Trophoblast cell (in vitro differentiated cells and primary cell): Measurements from ENCODE around the gene PGK1.
"Not testable (repeated sequence)": the region's sequence is repeated elsewhere in the genome, so short reads cannot be mapped to it uniquely, and the experiment has no call there.

Experiments
- DNase-seq, 2 donors: peaks; one replicate each; pipeline ENCODE4 v3.0.0-alpha.2; 2016
- H2AFZ ChIP-seq: 2 replicates; pipeline ENCODE4 v1.6.1; 2013; ENCODE audit warnings: low read length, moderate library complexity, mild to moderate bottlenecking; ENCODE audit not compliant: insufficient read depth, poor library complexity
- H2AK5ac ChIP-seq: 2 replicates; pipeline ENCODE4 v1.6.1; 2013; ENCODE audit warnings: mild to moderate bottlenecking, low read length
- H2BK120ac ChIP-seq: 2 replicates; pipeline ENCODE4 v1.6.1; 2013; ENCODE audit warnings: low read length, mild to moderate bottlenecking, moderate library complexity; ENCODE audit not compliant: insufficient read depth, poor library complexity
- H2BK12ac ChIP-seq: 2 replicates; pipeline ENCODE4 v1.6.1; 2013; ENCODE audit warnings: mild to moderate bottlenecking, low read length, moderate library complexity
- H2BK5ac ChIP-seq: 2 replicates; pipeline ENCODE4 v1.6.1; 2013; ENCODE audit warnings: low read length, low read depth, moderate library complexity, mild to moderate bottlenecking; ENCODE audit not compliant: poor library complexity
- H3K14ac ChIP-seq: 2 replicates; pipeline ENCODE4 v1.6.1; 2013; ENCODE audit warnings: mild to moderate bottlenecking, low read length
- H3K18ac ChIP-seq: 2 replicates; pipeline ENCODE4 v1.6.1; 2013; ENCODE audit warnings: mild to moderate bottlenecking, low read length
- H3K23ac ChIP-seq: 2 replicates; pipeline ENCODE4 v1.6.1; 2013; ENCODE audit warnings: low read length
- H3K27ac ChIP-seq: 2 replicates; pipeline ENCODE4 v1.5.1; 2013; ENCODE audit warnings: low read depth, mild to moderate bottlenecking, inconsistent platforms, low read length, moderate library complexity
- H3K27me3 ChIP-seq: 2 replicates; pipeline ENCODE4 v1.6.1; 2013; ENCODE audit warnings: inconsistent platforms, mild to moderate bottlenecking, low read length, moderate library complexity; ENCODE audit not compliant: insufficient read depth
- H3K36me3 ChIP-seq, 2 experiments: 1 replicate in 1 of 2; 2 replicates in 1 of 2; pipeline ENCODE4 v1.6.1; 2013; ENCODE audit warnings: low read length in 2 of 2, mild to moderate bottlenecking in 2 of 2, moderate library complexity in 1 of 2; ENCODE audit not compliant: insufficient read depth in 2 of 2, control insufficient read depth in 1 of 2
- H3K4ac ChIP-seq: 2 replicates; pipeline ENCODE4 v1.6.1; 2013; ENCODE audit warnings: low read depth, mild to moderate bottlenecking, low read length, moderate library complexity
- H3K4me1 ChIP-seq, 2 experiments: 1 replicate in 1 of 2; 2 replicates in 1 of 2; pipeline ENCODE4 v1.6.1; 2013; ENCODE audit warnings: low read length in 2 of 2, mild to moderate bottlenecking in 2 of 2, moderate library complexity in 1 of 2; ENCODE audit not compliant: insufficient read depth in 2 of 2, control insufficient read depth in 1 of 2
- H3K4me2 ChIP-seq: 2 replicates; pipeline ENCODE4 v1.6.1; 2013; ENCODE audit warnings: inconsistent platforms, mild to moderate bottlenecking, low read length, moderate library complexity
- H3K4me3 ChIP-seq: 2 replicates; pipeline ENCODE4 v1.5.1; 2013; ENCODE audit warnings: mild to moderate bottlenecking, low read depth, low read length, inconsistent platforms
- H3K79me1 ChIP-seq: one replicate; pipeline ENCODE4 v1.6.1; 2013; ENCODE audit warnings: low read length
- H3K79me2 ChIP-seq: 2 replicates; pipeline ENCODE4 v1.6.1; 2013; ENCODE audit warnings: low read length, mild to moderate bottlenecking; ENCODE audit not compliant: control insufficient read depth, insufficient read depth, poor library complexity
- H3K9ac ChIP-seq: 2 replicates; pipeline ENCODE4 v1.6.1; 2013; ENCODE audit warnings: mild to moderate bottlenecking, low read length
- H3K9me3 ChIP-seq: 2 replicates; pipeline ENCODE4 v1.6.1; 2013; ENCODE audit warnings: low read depth, mild to moderate bottlenecking, control low read depth, inconsistent platforms, low read length; ENCODE audit not compliant: insufficient read depth
- H4K12ac ChIP-seq: 2 replicates; pipeline ENCODE4 v1.6.1; 2013; ENCODE audit warnings: low read depth, mild to moderate bottlenecking, low read length, moderate library complexity
- H4K8ac ChIP-seq: 2 replicates; pipeline ENCODE4 v1.6.1; 2013; ENCODE audit warnings: low read depth, mild to moderate bottlenecking, low read length, moderate library complexity
- H4K91ac ChIP-seq: one replicate; pipeline ENCODE4 v1.6.1; 2013; ENCODE audit warnings: low read depth, mild to moderate bottlenecking, low read length, moderate library complexity
- WGBS: extraction: QIAGEN DNeasy Blood & Tissue Kit; methylation state at CpG from one replicate; pipeline ENCODE4 v1.1.7; 2013; ENCODE audit warnings: missing lambda C conversion rate; ENCODE audit not compliant: insufficient read length, insufficient coverage; ENCODE audit errors: extremely low coverage; 5-methylcytosine and 5-hydroxymethylcytosine counted together

Gene PGK1

DNA sequence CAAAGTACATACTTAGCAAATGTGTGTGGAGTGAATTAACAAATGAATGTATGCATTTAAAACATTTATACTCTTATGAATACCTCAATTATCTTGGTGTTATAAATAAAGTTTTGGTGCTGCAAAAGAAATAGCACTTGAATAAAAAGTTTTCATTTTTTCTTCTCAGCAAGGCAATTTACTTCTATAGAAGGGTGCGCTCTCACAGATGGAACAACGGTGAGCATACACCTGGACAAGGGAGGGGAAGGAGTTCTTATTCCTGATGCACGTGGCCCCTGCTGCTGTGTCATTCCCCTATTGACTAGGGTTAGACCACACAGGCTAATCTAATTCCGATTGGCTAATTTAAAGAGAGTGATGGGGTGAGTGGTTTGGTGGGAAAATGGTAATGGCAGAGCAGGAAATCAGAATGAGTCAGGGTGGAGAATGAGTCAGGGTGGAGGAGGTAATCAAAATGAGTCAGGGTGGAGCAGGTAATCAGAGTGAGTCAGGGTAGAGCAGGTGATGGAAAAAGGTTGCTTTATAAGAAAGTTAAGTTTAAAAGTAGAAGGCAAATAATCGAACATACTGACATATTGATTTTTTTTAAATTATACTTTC is 28.2 kb upstream of the PGK1 start:
- H3K27ac ChIP-seq: no peak overlapping the region
- H2BK5ac ChIP-seq: no peak overlapping the region
- no peak for DNase-seq
- WGBS: no CpG with 5 or more reads among the region's 5 CpGs
- no peak overlapping the region for H2BK12ac ChIP-seq
- H3K27me3 ChIP-seq: no peaks in the 10 kb centered on the region
- H3K79me1 ChIP-seq: no peaks in the 10 kb centered on the region
- H3K9ac ChIP-seq: no peak overlapping the region
- H3K9me3 ChIP-seq: no peaks in the 10 kb centered on the region
- H3K4ac ChIP-seq: no peak overlapping the region
- no peaks in the 10 kb centered on the region for H3K36me3 ChIP-seq
- no peaks in the 10 kb centered on the region for H3K79me2 ChIP-seq
- no peaks in the 10 kb centered on the region for H3K4me1 ChIP-seq
- H2AFZ ChIP-seq: no peak overlapping the region
- no peak overlapping the region for H2BK120ac ChIP-seq
- H4K91ac ChIP-seq: no peak overlapping the region
- H4K8ac ChIP-seq: no peak overlapping the region
- no peak overlapping the region for H4K12ac ChIP-seq
- H3K18ac ChIP-seq: no peak overlapping the region
- no peak overlapping the region for H3K4me2 ChIP-seq
- no peak overlapping the region for H3K23ac ChIP-seq
- H3K14ac ChIP-seq: no peak overlapping the region
- no peak overlapping the region for H2AK5ac ChIP-seq
- no peak overlapping the region for H3K4me3 ChIP-seq

DNA sequence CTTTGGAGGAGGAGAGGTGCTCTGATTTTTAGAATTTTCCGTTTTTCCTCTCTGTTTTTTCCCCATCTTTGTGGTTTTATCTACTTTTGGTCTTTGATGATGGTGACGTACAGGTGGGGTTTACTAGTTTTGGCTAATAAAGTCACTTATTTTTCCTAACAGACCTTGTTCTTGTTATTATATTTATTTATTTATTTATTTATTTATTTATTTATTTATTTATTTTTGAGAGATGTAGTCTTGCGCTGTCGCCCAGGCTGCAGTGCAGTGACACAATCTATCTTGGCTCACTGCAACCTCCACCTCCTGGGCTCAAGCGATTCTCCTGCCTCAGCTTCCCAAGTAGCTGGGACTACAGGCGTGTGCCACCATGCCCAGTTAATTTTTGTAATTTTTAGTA is 22.6 kb upstream of the PGK1 start:
- not testable (repeated sequence) for H3K79me1 ChIP-seq, H3K4me3 ChIP-seq, H3K27ac ChIP-seq, H4K8ac ChIP-seq, H3K4me1 ChIP-seq, H3K4ac ChIP-seq, H3K14ac ChIP-seq, H4K91ac ChIP-seq, H2BK120ac ChIP-seq, H3K4me2 ChIP-seq, H2BK12ac ChIP-seq, H2BK5ac ChIP-seq, H3K18ac ChIP-seq, H2AFZ ChIP-seq, H3K9me3 ChIP-seq, H3K79me2 ChIP-seq, H3K36me3 ChIP-seq, DNase-seq, H4K12ac ChIP-seq, H3K9ac ChIP-seq, H3K23ac ChIP-seq, H2AK5ac ChIP-seq, H3K27me3 ChIP-seq
- no CpG with 5 or more reads among the region's 6 CpGs for WGBS

DNA sequence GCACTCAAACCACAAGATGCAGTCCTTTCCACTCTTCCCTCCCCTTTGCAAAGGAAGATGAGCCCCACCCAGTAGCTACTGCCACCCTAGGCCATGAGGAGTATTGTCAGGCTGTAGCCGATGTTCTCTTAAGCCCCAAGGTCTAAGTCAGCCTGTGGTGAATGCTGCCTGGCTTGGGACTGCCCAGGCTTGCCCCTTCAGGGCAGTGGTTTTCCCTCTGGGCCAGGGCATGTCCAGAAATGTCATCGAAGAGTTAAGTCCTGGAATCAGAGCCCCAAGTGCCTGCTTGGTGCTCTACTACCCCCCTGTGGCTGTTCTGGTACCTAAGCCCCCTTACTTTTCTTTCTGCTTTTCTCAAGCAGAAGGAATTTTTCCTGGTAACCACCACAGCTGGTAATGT is 11.8 kb upstream of the PGK1 start:
- Histone ChIP-seq H3K18ac (no peak overlapping the region), H2BK120ac (no peak overlapping the region), H2BK5ac (no peak overlapping the region), H3K36me3 (no peaks in the 10 kb centered on the region), H3K4me3 (no peak overlapping the region), H4K8ac (no peak overlapping the region), H3K23ac (no peak overlapping the region), H3K79me1 (no peaks in the 10 kb centered on the region), H3K4me1 (no peaks in the 10 kb centered on the region), H3K4me2 (no peak overlapping the region), H3K14ac (no peak overlapping the region), H3K79me2 (no peaks in the 10 kb centered on the region), H4K91ac (no peak overlapping the region), H4K12ac (no peak overlapping the region), H2AFZ (no peak overlapping the region), H2AK5ac (no peak overlapping the region), H3K4ac (no peak overlapping the region), H3K27me3 (no peaks in the 10 kb centered on the region), H2BK12ac (no peak overlapping the region), H3K27ac (no peak overlapping the region), H3K9me3 (no peaks in the 10 kb centered on the region), H3K9ac (no peak overlapping the region)
- no peak for DNase-seq
- no CpG with 5 or more reads among the region's 2 CpGs for WGBS

DNA sequence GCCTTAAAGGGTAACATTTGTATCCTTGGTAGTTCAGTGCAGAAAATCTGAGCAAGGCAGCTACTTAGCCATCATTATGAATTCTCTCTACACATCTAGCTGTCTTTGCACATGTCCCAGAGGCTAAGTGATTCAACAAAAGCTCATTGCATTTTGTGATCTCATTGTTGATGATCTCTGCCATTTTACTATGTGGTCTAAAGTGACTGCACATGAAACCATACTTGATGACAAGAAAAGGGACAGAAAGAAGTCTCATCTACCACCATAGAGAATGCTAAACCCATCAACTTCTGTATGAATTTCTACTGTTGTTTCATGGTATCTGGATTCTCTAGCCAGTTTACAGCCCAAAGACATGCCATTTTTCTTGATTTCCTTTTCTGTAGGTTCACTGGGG is 5.9 kb upstream of the PGK1 start:
- Histone ChIP-seq H3K9ac (no peak overlapping the region), H2BK12ac (no peak overlapping the region), H3K4me3 (no peak overlapping the region), H3K27ac (no peak overlapping the region), H3K79me1 (no peaks in the 10 kb centered on the region), H3K23ac (no peak overlapping the region), H2BK5ac (no peak overlapping the region), H4K91ac (no peak overlapping the region), H3K4me2 (no peak overlapping the region), H3K79me2 (no peaks in the 10 kb centered on the region), H3K4me1 (no peaks in the 10 kb centered on the region), H3K9me3 (no peaks in the 10 kb centered on the region), H3K36me3 (no peaks in the 10 kb centered on the region), H3K4ac (no peak overlapping the region), H3K14ac (no peak overlapping the region), H4K12ac (no peak overlapping the region), H2BK120ac (no peak overlapping the region), H2AK5ac (no peak overlapping the region), H3K18ac (no peak overlapping the region), H2AFZ (no peak overlapping the region), H3K27me3 (no peaks in the 10 kb centered on the region), H4K8ac (no peak overlapping the region)
- DNase-seq: no peak
